HCT116 (cell line): ENCODE results near the gene PDE6A. TPM values are rescaled to one million over a fixed set of nuclear protein-coding genes. Genes with fewer than 3 reads are reported as not detected.

Experiments
- ATAC-seq: fragments of 200-7000 bp; cut with Tn5 transposase; 2 replicates; pipeline ENCODE4 v1.9.1; 2020; ENCODE audit warnings: mild to moderate bottlenecking, moderate library complexity
- BruUV-seq: library from RNA; stranded (reverse); fragments of 400-500 nt; replicated peaks from 2 replicates; lab custom pipeline; 2021; lab: Mats Ljungman, UMichigan
- CTCF ChIA-PET: fragments of 300-600 bp; sonication (Branson Sonifier 250); formaldehyde crosslinking; loops from one replicate; lab custom pipeline; 2021; ENCODE audit warnings: antibody characterized with exemption; lab: Charles Lee
- POLR2A ChIA-PET: fragments of 300-600, 350-600 bp; sonication (Branson Sonifier 250); formaldehyde crosslinking; loops from one replicate; lab custom pipeline; 2021; ENCODE audit warnings: antibody characterized with exemption; lab: Charles Lee
- RAD21 ChIA-PET, 2 experiments: fragments of 300-600 bp; sonication (Branson Sonifier 250); formaldehyde crosslinking; loops; one replicate each; lab custom pipeline; 2023; ENCODE audit warnings: low total read pairs in 2 of 2; ENCODE audit not compliant: uncharacterized antibody in 2 of 2, unreplicated experiment in 2 of 2, low non-redundant PET in 1 of 2; lab: Charles Lee
- DNase-seq: peaks from one replicate; pipeline ENCODE4 v3.0.0-alpha.2; 2010; ENCODE audit warnings: low read depth, low spot score
- H2AFZ ChIP-seq: fragments of 200-600 bp; shearing (Covaris generic), sonication (generic); 2 replicates; pipeline ENCODE4 v1.6.1; 2017; ENCODE audit warnings: low read depth, mixed run types, mixed read lengths, antibody characterized with exemption, low read length; ENCODE audit not compliant: poor library complexity, severe bottlenecking
- H3K27ac ChIP-seq: 2 replicates; pipeline ENCODE4 v1.5.1; 2012; ENCODE audit warnings: low read depth, low read length
- H3K27me3 ChIP-seq: fragments of 200-600 bp; sonication (generic); 2 replicates; pipeline ENCODE4 v1.6.1; 2016; ENCODE audit warnings: mixed run types, low read length, mixed read lengths; ENCODE audit not compliant: insufficient read depth
- H3K36me3 ChIP-seq, 2 experiments: fragments of 200-500 bp in 1 of 2; fragments of 200-600 bp in 1 of 2; sonication (Bioruptor generic) in 1 of 2; sonication (generic) in 1 of 2; 2 replicates each; pipeline versions ENCODE4 v1.5.1 to v1.6.1; 2014 to 2016; ENCODE audit warnings: low read length in 2 of 2, inconsistent platforms in 1 of 2, mixed read lengths in 1 of 2, mixed run types in 1 of 2; ENCODE audit not compliant: insufficient read depth in 2 of 2, control insufficient read depth in 1 of 2
- H3K4me1 ChIP-seq, 2 experiments: fragments of 200-600 bp in 1 of 2; sonication (generic) in 1 of 2; 2 replicates each; pipeline versions ENCODE4 v1.5.1 to v1.6.1; 2012 to 2017; ENCODE audit warnings: low read length in 2 of 2, inconsistent platforms in 1 of 2, mild to moderate bottlenecking in 1 of 2, mixed read lengths in 1 of 2, mixed run types in 1 of 2, moderate library complexity in 1 of 2; ENCODE audit not compliant: insufficient read depth in 2 of 2, control insufficient read depth in 1 of 2
- H3K4me2 ChIP-seq: fragments of 200-600 bp; sonication (generic); 2 replicates; pipeline ENCODE4 v1.6.1; 2017; ENCODE audit warnings: mixed run types, low read length, mixed read lengths
- H3K4me3 ChIP-seq, 2 experiments: fragments of 200-600 bp in 1 of 2; sonication (generic) in 1 of 2; replicated peaks in 1 of 2; 2 replicates each; pipeline ENCODE4 v1.5.1; 2011 to 2016; ENCODE audit warnings: low read length in 2 of 2, control low read depth in 1 of 2, low read depth in 1 of 2, mild to moderate bottlenecking in 1 of 2, mixed read lengths in 1 of 2, mixed run types in 1 of 2
- H3K79me2 ChIP-seq: fragments of 200-600 bp; sonication (generic); 2 replicates; pipeline ENCODE4 v1.6.1; 2017; ENCODE audit warnings: mild to moderate bottlenecking, mixed run types, low read length, moderate library complexity, mixed read lengths; ENCODE audit not compliant: insufficient read depth
- H3K9ac ChIP-seq: fragments of 200-600 bp; sonication (generic); 2 replicates; pipeline ENCODE4 v1.6.1; 2016; ENCODE audit warnings: low read length, mixed read lengths
- H3K9me2 ChIP-seq: fragments of 200-600 bp; sonication (generic), shearing (Covaris generic); 2 replicates; pipeline ENCODE4 v1.6.1; 2017; ENCODE audit warnings: mixed run types, mild to moderate bottlenecking, moderate library complexity; ENCODE audit not compliant: insufficient read depth
- H3K9me3 ChIP-seq, 2 experiments: fragments of 200-500 bp in 1 of 2; fragments of 200-600 bp in 1 of 2; sonication (Bioruptor generic) in 1 of 2; sonication (generic) in 1 of 2; 2 replicates each; pipeline ENCODE4 v1.6.1; 2014 to 2017; ENCODE audit warnings: low read length in 2 of 2, mixed read lengths in 2 of 2, inconsistent platforms in 1 of 2, low read depth in 1 of 2, mild to moderate bottlenecking in 1 of 2, mixed run types in 1 of 2, moderate library complexity in 1 of 2; ENCODE audit not compliant: control insufficient read depth in 1 of 2, insufficient read depth in 1 of 2
- H4K20me1 ChIP-seq: fragments of 200-600 bp; sonication (generic), shearing (Covaris generic); 2 replicates; pipeline ENCODE4 v1.6.1; 2017; ENCODE audit warnings: mixed run types, mild to moderate bottlenecking, moderate library complexity; ENCODE audit not compliant: insufficient read depth
- CEBPB ChIP-seq: IDR thresholded peaks from 2 replicates; pipeline ENCODE4 v1.6.1; 2012; ENCODE audit warnings: low read depth
- CTCF ChIP-seq, 3 experiments: fragments of 200-600 bp in 1 of 3; sonication (generic) in 1 of 3; IDR thresholded peaks in 2 of 3; conservative IDR thresholded peaks in 1 of 3; 2 replicates each; pipeline ENCODE4 v1.5.1; 2012 to 2017; ENCODE audit warnings: low read depth in 2 of 3, low read length in 2 of 3, antibody characterized with exemption in 1 of 3, borderline replicate concordance in 1 of 3, control low read depth in 1 of 3, mild to moderate bottlenecking in 1 of 3, mixed read lengths in 1 of 3, mixed run types in 1 of 3, moderate library complexity in 1 of 3; ENCODE audit not compliant: insufficient read depth in 1 of 3
- EGR1 ChIP-seq: IDR thresholded peaks from 2 replicates; pipeline ENCODE4 v1.6.1; 2012; ENCODE audit warnings: low read depth
- ELF1 ChIP-seq: IDR thresholded peaks from 2 replicates; pipeline ENCODE4 v1.6.1; 2012; ENCODE audit warnings: low read depth, borderline replicate concordance
- EZH2 ChIP-seq: fragments of 200-600 bp; sonication (generic); IDR thresholded peaks from 2 replicates; pipeline ENCODE4 v1.6.1; 2017; ENCODE audit warnings: antibody characterized with exemption, mixed run types
- EZH2phosphoT487 ChIP-seq: fragments of 200-600 bp; IDR thresholded peaks from 2 replicates; pipeline ENCODE4 v1.6.1; 2018; ENCODE audit warnings: antibody characterized with exemption, borderline replicate concordance
- JUND ChIP-seq: IDR thresholded peaks from 2 replicates; pipeline ENCODE4 v1.6.1; 2012
- POLR2A ChIP-seq: IDR thresholded peaks from 2 replicates; pipeline ENCODE4 v1.7.0; 2011; ENCODE audit warnings: borderline replicate concordance; ENCODE audit not compliant: insufficient read depth, insufficient read length; ENCODE audit errors: extremely low read depth
- SIN3A ChIP-seq: IDR thresholded peaks from 2 replicates; pipeline ENCODE4 v1.6.1; 2012; ENCODE audit warnings: low read depth
- SRF ChIP-seq: IDR thresholded peaks from 2 replicates; pipeline ENCODE4 v1.6.1; 2012; ENCODE audit warnings: low read depth
- ZFX ChIP-seq: fragments of 450-650 bp; IDR thresholded peaks from 2 replicates; pipeline ENCODE4 v1.6.1; 2017
- intact Hi-C: fragments of 100-400 bp; cut with micrococcal nuclease; formaldehyde crosslinking; loops from 2 replicates; pipeline ENCODE4 v1.10.0; 2022
- total RNA-seq: library from RNA; stranded (reverse); gene quantifications from one replicate; pipeline ENCODE4 v1.2.1, GENCODE V29; 2021; ENCODE audit not compliant: unreplicated experiment
- TF ChIP-seq, protein P1 (sequence below): IDR thresholded peaks from 2 replicates; pipeline ENCODE4 v1.6.1; 2011; ENCODE audit warnings: mild to moderate bottlenecking, low read length, moderate library complexity; ENCODE audit not compliant: insufficient replicate concordance; ENCODE audit errors: extremely low read depth

PDE6A gene
- total RNA-seq, 1 experiment from 2014 or later = not detected

GRCh38 chr5:149951138-149951749 lies 6.7 kb upstream of the PDE6A start:
- ChIA-PET CTCF (interaction anchor here (0.8 to 2.5 kb wide), 3 partner anchors 9 to 113 kb away, joined by 3 to 17 read pairs (median 4); partner anchors contain the start of gene SLC26A2), POLR2A (interaction anchor here (0.8 to 1.2 kb wide), 3 partner anchors 8 to 19 kb away, joined by 3 to 5 read pairs (median 4); partner anchors contain the start of gene SLC26A2), RAD21 (no interaction called here)
- no peaks in the 10 kb centered on the region for H3K79me2 ChIP-seq
- TF ChIP-seq EGR1 = no peak
- no peak for TF ChIP-seq ELF1
- TF ChIP-seq POLR2A = no peak
- TF ChIP-seq EZH2phosphoT487 = no peak
- peak in 2 of 3 experiments; percentile 25 to 27; a peak in 2 of 6 replicates for TF ChIP-seq CTCF (IDR thresholded peaks at IDR 0.05 in 2 of 3, conservative IDR thresholded peaks at IDR 0.05 in 1 of 3; ENCODE audit: borderline replicate concordance in 1 of 3, insufficient read depth in 1 of 3, low read depth in 2 of 3, low read length in 2 of 3)
- TF ChIP-seq ZFX = no peak
- no peak for TF ChIP-seq SRF
- H3K9me2 ChIP-seq = no peaks in the 10 kb centered on the region
- no peak overlapping the region for H3K4me2 ChIP-seq
- H3K4me3 ChIP-seq = no peak overlapping the region
- no peaks in the 10 kb centered on the region for H3K4me1 ChIP-seq
- ATAC-seq = peak; percentile 77
- no peak overlapping the region for H2AFZ ChIP-seq
- BruUV-seq = no TSS peak
- no peaks in the 10 kb centered on the region for H3K9me3 ChIP-seq
- no peaks in the 10 kb centered on the region for H4K20me1 ChIP-seq
- no peak overlapping the region for H3K9ac ChIP-seq
- DNase-seq = no peak
- no peaks in the 10 kb centered on the region for H3K36me3 ChIP-seq
- no peaks in the 10 kb centered on the region for H3K27me3 ChIP-seq
- H3K27ac ChIP-seq = no peak overlapping the region
- intact Hi-C loops = no loop called here

DNA sequence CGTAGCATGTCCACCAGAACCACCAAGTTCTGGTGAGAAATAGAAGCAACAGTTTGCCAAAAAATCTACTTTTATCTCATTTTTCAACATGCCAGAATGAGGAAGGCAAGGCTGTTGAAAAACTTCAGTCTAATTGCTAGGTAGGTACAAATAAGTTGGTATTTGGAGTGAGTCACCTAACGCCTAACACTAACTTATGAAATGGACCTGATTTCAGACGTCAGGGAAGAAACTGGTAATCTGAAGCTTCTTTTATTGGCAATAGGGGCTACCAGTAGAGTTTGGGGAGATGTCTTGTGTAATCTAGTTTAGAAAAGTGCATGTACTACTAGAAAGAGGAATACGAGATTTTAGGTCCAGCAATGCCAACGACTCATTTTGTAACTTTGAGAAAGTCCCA lies 4.4 kb upstream of the PDE6A start:
- Histone ChIP-seq H3K4me3 (no peak overlapping the region), H3K9ac (no peak overlapping the region), H3K79me2 (no peaks in the 10 kb centered on the region), H4K20me1 (no peaks in the 10 kb centered on the region), H3K36me3 (no peaks in the 10 kb centered on the region), H3K9me3 (no peaks in the 10 kb centered on the region), H3K4me2 (no peak overlapping the region), H3K27ac (no peak overlapping the region), H3K4me1 (no peaks in the 10 kb centered on the region), H3K9me2 (no peaks in the 10 kb centered on the region), H2AFZ (no peak overlapping the region), H3K27me3 (no peaks in the 10 kb centered on the region)
- DNase-seq = no peak
- no TSS peak for BruUV-seq
- no peak for ATAC-seq
- intact Hi-C loops = no loop called here
- ChIA-PET CTCF (interaction anchor here (1.7 kb wide), 1 partner anchor 11 kb away, joined by 5 read pairs; the partner anchor contains the start of gene SLC26A2), POLR2A (no interaction called here), RAD21 (no interaction called here)
- TF ChIP-seq POLR2A = no peak
- TF ChIP-seq, protein P1, sequence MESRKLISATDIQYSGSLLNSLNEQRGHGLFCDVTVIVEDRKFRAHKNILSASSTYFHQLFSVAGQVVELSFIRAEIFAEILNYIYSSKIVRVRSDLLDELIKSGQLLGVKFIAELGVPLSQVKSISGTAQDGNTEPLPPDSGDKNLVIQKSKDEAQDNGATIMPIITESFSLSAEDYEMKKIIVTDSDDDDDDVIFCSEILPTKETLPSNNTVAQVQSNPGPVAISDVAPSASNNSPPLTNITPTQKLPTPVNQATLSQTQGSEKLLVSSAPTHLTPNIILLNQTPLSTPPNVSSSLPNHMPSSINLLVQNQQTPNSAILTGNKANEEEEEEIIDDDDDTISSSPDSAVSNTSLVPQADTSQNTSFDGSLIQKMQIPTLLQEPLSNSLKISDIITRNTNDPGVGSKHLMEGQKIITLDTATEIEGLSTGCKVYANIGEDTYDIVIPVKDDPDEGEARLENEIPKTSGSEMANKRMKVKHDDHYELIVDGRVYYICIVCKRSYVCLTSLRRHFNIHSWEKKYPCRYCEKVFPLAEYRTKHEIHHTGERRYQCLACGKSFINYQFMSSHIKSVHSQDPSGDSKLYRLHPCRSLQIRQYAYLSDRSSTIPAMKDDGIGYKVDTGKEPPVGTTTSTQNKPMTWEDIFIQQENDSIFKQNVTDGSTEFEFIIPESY = no peak
- no peak for TF ChIP-seq ELF1
- TF ChIP-seq SRF = no peak
- no peak for TF ChIP-seq CTCF (IDR thresholded peaks at IDR 0.05 in 2 of 3, conservative IDR thresholded peaks at IDR 0.05 in 1 of 3; ENCODE audit: borderline replicate concordance in 1 of 3, insufficient read depth in 1 of 3, low read depth in 2 of 3, low read length in 2 of 3)
- TF ChIP-seq JUND = no peak
- TF ChIP-seq SIN3A = no peak
- no peak for TF ChIP-seq CEBPB
- no peak for TF ChIP-seq EZH2
- no peak for TF ChIP-seq ZFX
- TF ChIP-seq EGR1 = no peak
